Measurements from ENCODE around the gene CLEC9A.

DNA sequence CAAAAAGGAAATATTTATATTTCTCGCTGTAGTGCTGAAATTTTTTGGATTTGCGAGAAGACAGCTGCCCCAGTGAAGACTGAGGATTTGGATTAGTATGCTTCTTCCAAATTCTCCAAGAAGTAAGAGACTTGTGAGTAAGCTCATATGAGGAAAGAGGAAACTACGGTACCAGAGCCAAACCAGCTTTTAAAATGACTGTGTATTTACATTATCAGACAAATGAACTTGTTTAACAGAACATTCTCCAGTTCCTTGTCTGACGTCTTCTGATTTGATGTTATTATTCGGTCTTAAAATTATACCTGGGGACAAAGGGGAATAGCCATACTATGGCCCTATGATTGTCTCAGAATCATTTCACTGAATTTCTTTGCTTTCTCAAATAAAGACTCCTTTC is 12.1 kb upstream of the CLEC9A start:
- TF ChIP-seq, protein P1, sequence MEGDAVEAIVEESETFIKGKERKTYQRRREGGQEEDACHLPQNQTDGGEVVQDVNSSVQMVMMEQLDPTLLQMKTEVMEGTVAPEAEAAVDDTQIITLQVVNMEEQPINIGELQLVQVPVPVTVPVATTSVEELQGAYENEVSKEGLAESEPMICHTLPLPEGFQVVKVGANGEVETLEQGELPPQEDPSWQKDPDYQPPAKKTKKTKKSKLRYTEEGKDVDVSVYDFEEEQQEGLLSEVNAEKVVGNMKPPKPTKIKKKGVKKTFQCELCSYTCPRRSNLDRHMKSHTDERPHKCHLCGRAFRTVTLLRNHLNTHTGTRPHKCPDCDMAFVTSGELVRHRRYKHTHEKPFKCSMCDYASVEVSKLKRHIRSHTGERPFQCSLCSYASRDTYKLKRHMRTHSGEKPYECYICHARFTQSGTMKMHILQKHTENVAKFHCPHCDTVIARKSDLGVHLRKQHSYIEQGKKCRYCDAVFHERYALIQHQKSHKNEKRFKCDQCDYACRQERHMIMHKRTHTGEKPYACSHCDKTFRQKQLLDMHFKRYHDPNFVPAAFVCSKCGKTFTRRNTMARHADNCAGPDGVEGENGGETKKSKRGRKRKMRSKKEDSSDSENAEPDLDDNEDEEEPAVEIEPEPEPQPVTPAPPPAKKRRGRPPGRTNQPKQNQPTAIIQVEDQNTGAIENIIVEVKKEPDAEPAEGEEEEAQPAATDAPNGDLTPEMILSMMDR (conservative IDR thresholded peaks at IDR 0.05; ENCODE audit: low read depth, low read length) = no peak
- no peak for TF ChIP-seq EZH2 (IDR thresholded peaks at IDR 0.05; ENCODE audit: low read length, unreplicated experiment)
- no peak for TF ChIP-seq EZH2phosphoT487 (IDR thresholded peaks at IDR 0.05; ENCODE audit: borderline replicate concordance, low read length)
